Cardiac fibroblast (primary cell): ENCODE measurements around the gene HIPK2.

ENCODE experiments used
- DNase-seq, 2 donors: peaks; one replicate each; pipeline versions ENCODE4 v3.0.0 to v3.0.0-alpha.2; 2010; ENCODE audit warnings: low read depth in 2 of 2
- H3K4me3 ChIP-seq, 2 donors: replicated peaks in 1 of 2; 1 replicate in 1 of 2; 2 replicates in 1 of 2; pipeline ENCODE4 v1.5.1; 2011; ENCODE audit warnings: low read depth in 2 of 2, low read length in 2 of 2, mild to moderate bottlenecking in 2 of 2, moderate library complexity in 1 of 2
- CTCF ChIP-seq: IDR thresholded peaks from one replicate; pipeline ENCODE4 v1.5.1; 2011; ENCODE audit warnings: low read depth, mild to moderate bottlenecking, low read length, inconsistent platforms

HIPK2 gene

GRCh38 chr7:139687211-139687954, 90.4 kb downstream of the HIPK2 start:
- peak in 1 of 2 donors; percentile 46 for DNase-seq
- H3K4me3 ChIP-seq, result no peak overlapping the region
- TF ChIP-seq CTCF, result no peak

GRCh38 chr7:139683137-139683921, 94.5 kb downstream of the HIPK2 start:
- peak; percentile 73 to 77 for DNase-seq
- no peak overlapping the region for H3K4me3 ChIP-seq
- TF ChIP-seq CTCF, result no peak

- DNase-seq, result peak; percentile 69 to 95
- no peak overlapping the region for H3K4me3 ChIP-seq
- TF ChIP-seq CTCF, result no peak
Measured at GRCh38 chr7:139682136-139683013, 95.4 kb downstream of the HIPK2 start.

GRCh38 chr7:139681812-139682135, 96.0 kb downstream of the HIPK2 start:
- DNase-seq, result no peak
- H3K4me3 ChIP-seq, result no peak overlapping the region
- no peak for TF ChIP-seq CTCF

GRCh38 chr7:139681463-139681755, 96.4 kb downstream of the HIPK2 start:
- no peak for TF ChIP-seq CTCF
- no peak overlapping the region for H3K4me3 ChIP-seq
- DNase-seq, result no peak

- no peak overlapping the region for H3K4me3 ChIP-seq
- peak; percentile 78 to 99 for DNase-seq
- TF ChIP-seq CTCF, result no peak
Measured at GRCh38 chr7:139680676-139681462, 96.9 kb downstream of the HIPK2 start.
